NCI-H82 treated with DMSO at 0.1 percent for 48 hours (cell line): ENCODE data around the gene TBK1.
"Not testable (repeated sequence)": the region's sequence is repeated elsewhere in the genome, so short reads cannot be mapped to it uniquely, and the experiment has no call there.

Experiments used
- DNase-seq: peaks from one replicate; lab custom pipeline; 2025; ENCODE audit not compliant: unreplicated experiment; lab: John Stamatoyannopoulos, UW

The TBK1 gene

GRCh38 chr12:64494998-64495729, 43.2 kb downstream of the TBK1 start:
- no peak for DNase-seq

DNA sequence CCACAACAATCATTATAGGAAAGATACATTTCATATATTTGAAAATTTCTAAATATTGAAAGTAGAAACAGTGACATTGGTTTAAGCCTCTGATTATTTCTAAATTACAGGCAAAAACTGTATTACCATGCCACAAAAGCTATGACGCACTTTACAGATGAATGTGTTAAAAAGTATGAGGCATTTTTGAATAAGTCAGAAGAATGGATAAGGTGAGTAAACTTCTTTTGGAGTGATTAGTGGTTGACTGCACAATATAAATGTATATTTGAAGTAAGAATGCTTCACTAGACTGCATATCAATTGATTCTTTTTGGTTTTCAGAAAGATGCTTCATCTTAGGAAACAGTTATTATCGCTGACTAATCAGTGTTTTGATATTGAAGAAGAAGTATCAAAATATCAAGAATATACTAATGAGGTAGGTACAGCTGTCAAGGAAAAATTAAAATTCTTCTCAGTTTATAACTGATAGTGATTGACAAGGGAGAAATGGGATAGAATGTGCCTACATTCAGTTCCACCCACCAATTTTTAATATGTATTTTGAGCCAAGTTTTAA, 45.0 kb downstream of the TBK1 start:
- no peak for DNase-seq

- DNase-seq = no peak
Measured at GRCh38 chr12:64497484-64497883, 45.6 kb downstream of the TBK1 start.

DNA sequence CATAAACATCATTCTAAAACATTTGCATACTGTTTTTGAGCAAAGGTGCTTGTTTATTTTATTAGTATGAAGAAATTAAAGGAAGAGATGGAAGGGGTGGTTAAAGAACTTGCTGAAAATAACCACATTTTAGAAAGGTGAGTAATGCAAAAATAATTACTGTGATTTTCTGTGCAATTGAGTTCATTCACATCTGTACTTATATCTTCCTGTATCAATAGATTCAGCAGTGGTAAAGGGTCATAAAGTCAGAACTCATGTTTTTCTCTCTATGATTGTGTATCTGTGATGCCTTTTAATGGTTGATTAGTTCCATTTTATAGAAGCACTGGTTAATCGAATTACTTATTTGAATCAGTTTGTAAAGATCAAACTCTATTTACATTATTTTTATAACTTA, 46.0 kb downstream of the TBK1 start:
- no peak for DNase-seq

DNA sequence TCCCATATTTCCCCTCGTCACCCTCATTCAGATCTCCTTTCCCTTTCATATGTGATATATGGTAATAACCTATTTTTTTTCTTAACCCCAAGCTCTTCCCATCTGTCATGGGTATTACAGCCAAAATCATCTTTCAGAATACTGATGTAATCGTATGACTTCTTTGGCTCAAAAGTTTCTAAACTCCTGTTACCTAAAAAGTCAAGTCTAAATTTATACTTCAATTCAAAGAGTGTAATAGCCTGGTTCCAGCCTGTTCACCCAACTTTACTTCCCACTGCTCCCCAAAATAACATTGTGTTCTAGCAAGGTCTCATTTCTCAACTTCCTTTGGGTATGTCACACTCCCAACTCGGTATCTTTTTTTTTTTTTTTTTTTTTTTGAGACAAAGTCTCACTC, 48.5 kb downstream of the TBK1 start:
- DNase-seq = no peak

GRCh38 chr12:64501486-64501885, 49.6 kb downstream of the TBK1 start:
- DNase-seq = no peak

- DNase-seq = no peak
Measured at GRCh38 chr12:64506955-64507354, 55.0 kb downstream of the TBK1 start.

DNA sequence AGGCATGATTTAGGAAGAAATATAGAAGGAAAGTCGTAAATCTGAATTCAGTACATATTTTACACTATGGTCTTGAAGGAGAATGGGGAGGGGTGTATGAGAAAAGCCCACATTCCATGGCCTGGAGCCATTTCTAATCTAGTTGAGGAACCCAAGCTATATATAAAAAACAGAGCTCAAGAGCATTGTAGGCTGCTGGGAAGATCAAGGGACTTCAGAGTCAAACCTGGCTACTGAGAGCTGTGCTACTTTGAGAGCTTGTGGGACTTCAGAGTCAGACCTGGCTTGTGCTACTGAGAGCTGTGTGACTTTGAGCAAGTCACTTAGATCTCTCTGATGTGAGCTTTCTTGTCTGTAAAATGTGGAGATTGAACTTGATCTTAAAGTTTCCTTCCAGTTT, 58.7 kb downstream of the TBK1 start:
- no peak for DNase-seq

- no peak for DNase-seq
Measured at GRCh38 chr12:64518396-64518795, 66.5 kb downstream of the TBK1 start.

DNA sequence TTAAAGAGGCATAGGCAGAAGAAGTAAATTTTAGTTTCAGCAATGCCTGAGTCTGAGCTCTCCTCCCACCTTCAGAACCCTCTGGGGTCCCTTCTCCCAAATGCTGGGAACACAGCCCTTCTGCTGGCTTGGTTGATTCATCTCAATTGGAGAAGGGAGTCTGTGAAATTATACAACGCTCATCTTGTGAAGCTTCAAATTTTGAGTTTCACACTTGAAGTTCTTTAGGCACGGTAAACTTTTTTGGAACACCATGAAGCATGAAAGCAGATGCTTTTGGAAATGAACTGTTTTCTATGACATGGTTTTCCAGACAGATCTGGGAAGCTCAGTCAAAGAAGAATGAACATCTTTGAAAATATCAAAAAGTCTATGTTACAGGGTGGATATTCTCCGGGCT, 69.9 kb downstream of the TBK1 start:
- DNase-seq = no peak

- no peak for DNase-seq
Measured at GRCh38 chr12:64522316-64522715, 70.4 kb downstream of the TBK1 start.

DNA sequence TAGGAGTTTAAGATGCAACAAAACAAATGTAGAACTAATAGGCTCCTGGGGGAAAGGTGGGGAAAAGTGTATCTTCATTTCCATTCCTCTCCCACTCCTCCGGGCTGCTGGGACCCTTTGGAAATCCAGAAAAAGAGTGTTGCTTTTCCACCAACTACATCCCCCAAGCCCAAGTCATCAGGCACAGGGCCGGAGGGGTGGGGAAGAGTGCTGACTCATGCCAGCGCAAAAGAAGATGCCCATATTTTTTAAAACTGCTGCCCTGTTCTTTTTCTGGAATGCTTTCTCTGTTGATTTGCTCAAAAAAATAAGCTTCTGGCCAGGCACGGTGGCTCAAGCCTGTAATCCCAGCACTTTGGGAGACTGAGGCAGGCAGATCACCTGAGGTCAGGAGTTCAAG, 70.9 kb downstream of the TBK1 start:
- no peak for DNase-seq

DNA sequence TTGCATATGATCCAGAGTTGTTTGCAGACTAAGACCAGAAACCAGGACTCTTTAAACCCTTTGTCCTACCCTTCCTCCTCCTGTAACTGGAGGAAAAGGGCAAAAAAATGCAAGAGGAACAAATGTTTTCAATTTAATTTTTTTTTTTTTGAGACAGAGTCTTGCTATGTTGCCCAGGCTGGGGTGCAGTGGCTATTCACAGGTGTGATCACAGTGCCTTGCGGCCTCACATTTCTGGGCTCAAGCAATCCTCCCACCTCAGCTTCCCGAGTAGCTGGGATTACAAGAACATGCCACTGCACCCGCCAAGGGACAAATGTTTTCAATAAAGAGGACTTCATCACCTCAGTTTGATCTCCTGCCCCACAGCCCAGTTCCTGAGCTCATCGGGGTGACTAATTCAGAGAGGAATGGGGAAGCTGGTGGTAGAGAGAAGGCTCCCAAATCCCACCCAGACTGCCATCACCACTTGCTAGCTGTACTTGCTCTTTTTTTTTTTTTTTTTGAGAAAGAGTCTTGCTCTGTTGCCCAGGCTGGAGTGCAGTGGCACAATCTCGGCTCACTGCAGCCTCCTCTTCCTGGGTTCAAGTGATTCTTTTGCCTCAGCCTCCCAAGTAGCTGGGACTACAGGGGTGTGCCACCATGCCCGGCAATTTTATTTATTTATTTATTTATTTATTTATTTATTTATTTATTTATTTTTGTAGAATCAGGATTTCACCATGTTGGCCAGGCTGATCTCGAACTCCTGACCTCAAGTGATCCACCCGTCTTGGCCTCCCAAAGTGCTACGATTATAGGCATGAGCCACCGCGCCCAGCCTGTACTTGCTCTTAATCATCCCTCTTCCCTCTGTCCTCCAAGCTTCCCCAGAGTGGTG, 71.9 kb downstream of the TBK1 start:
- DNase-seq = not testable (repeated sequence)

GRCh38 chr12:64525461-64526160, 73.7 kb downstream of the TBK1 start:
- no peak for DNase-seq

DNA sequence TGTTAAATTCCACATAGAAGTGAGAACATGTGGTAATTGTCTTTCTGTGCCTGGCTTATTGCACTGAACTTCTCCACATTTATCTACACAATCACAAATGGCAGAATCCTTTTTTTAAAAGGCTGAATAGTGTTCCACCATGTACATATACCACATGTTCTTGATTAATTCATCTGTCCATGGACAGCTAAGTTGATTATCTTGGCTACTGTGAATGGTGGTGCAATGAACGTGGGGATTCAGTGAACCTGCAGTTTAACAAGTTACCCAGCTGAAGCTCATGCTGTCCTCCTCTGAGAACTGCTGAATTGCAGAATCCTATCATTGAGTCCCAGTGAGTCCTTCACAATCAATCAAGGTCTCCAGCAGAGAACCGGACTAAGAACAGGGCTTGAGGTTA, 74.9 kb downstream of the TBK1 start:
- DNase-seq = no peak

DNA sequence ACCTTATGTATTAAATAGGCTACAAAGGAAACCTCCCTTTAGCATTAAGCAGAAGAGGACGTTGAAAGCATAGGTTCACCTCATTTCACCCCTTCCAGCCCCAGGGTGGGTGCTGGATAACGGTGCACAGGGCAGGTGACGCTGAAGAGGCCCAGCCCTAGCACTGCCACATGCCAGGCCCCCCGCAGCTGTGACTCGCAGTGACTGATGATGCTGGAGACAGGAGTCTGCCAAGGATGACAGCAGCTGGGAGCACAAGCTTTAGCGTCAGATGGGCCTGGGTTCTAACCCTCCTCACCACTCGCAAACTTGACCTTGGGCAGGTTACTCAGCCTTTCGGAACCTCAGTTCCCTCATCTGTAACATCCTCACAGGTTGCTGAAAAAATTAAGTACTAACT, 76.7 kb downstream of the TBK1 start:
- DNase-seq = no peak

DNA sequence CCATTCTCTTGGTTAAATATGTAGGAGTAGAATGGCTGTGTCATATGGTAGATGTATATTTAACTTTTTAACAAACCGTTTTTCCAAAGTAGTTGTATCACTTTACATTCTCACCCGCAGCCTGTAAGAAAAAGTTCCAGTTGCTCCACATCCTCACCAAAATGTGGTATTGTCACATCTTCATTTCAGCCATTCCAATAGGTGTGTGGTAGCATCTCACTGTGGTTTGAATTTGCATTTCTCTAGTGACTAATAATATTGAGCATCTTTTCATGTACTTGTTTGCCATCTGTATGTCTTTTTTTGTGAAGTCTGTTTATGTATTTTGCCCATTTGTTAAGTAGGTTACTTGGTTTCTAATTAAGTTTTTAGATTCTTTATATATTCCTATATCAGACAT, 78.6 kb downstream of the TBK1 start:
- no peak for DNase-seq

- no peak for DNase-seq
Measured at GRCh38 chr12:64531665-64532334, 79.9 kb downstream of the TBK1 start.

- DNase-seq = no peak
Measured at GRCh38 chr12:64532734-64533351, 80.9 kb downstream of the TBK1 start.

DNA sequence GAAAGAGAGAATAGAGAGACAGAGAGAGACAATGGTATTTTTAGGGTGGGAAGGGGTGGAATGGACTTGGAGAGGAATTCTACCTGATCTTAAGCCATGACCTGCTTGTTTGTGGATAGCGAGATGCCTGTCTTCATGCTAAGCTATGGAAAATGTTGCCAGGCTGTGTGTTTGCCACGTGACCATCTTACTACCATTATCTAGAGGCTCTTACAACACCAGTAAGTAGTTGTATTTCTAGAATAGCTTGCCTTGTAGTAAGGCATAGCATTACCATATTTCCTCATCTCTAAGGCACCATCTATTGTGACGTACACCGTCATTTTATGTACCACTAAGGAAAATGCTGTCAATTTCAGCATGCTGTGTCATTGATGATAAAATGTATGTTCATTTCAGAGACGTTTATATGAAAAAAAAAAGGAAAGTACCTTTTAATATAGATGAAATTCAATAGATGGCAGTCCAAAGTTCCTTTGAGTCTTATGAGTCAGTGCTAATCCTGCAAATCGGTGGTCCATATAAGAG, 82.8 kb downstream of the TBK1 start:
- DNase-seq = no peak
